ENCODE results near the gene SRRM5. TPM values are rescaled to one million over a fixed set of nuclear protein-coding genes. Genes with fewer than 3 reads are reported as not detected.
"Not testable (repeated sequence)": the region's sequence is repeated elsewhere in the genome, so short reads cannot be mapped to it uniquely, and the experiment has no call there.

SRRM5 gene
- total and polyA plus RNA-seq, 8 donors = 0.06 to 1.3 (median 0.26) TPM; not detected in 2

DNA sequence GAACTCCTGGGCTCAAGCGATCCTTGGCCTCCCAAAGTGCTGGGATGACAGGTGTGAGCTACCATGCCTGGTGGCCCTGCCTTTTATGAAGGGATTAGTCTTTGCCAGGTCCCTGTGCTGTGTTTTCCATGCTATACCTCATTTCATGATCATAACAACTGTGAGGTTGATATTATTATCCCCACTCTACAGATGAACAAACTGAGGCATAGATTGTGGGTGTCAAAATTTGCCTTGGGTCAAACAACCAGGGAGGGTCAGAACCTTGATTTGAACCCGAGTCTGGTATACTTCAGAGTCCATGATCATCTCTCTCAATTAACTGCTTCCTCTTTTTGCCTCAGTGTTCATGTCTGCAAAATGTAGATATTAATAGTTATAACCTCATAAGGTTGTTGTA lies 29.4 kb upstream of the SRRM5 start:
- Histone ChIP-seq H3K4me1 (peaks cover 0 to 8% (median 6%) of the 10 kb centered on the region in 3 donors), H3K4me3 (no peak overlapping the region), H3K36me3 (no peaks in the 10 kb centered on the region), H3K27ac (no peak overlapping the region), H3K9me3 (no peaks in the 10 kb centered on the region), H3K27me3 (no peaks in the 10 kb centered on the region)
- TF ChIP-seq, protein P1, sequence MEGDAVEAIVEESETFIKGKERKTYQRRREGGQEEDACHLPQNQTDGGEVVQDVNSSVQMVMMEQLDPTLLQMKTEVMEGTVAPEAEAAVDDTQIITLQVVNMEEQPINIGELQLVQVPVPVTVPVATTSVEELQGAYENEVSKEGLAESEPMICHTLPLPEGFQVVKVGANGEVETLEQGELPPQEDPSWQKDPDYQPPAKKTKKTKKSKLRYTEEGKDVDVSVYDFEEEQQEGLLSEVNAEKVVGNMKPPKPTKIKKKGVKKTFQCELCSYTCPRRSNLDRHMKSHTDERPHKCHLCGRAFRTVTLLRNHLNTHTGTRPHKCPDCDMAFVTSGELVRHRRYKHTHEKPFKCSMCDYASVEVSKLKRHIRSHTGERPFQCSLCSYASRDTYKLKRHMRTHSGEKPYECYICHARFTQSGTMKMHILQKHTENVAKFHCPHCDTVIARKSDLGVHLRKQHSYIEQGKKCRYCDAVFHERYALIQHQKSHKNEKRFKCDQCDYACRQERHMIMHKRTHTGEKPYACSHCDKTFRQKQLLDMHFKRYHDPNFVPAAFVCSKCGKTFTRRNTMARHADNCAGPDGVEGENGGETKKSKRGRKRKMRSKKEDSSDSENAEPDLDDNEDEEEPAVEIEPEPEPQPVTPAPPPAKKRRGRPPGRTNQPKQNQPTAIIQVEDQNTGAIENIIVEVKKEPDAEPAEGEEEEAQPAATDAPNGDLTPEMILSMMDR (IDR thresholded peaks at IDR 0.05) = no peak
- FAIRE-seq = no peak
- WGBS, 2 donors = 74 to 81% methylated on average over 2 of the region's 2 CpGs
- intact Hi-C loops (cut with DNase I) = no loop called here
- ATAC-seq = no peak
- no peak for DNase-seq

DNA sequence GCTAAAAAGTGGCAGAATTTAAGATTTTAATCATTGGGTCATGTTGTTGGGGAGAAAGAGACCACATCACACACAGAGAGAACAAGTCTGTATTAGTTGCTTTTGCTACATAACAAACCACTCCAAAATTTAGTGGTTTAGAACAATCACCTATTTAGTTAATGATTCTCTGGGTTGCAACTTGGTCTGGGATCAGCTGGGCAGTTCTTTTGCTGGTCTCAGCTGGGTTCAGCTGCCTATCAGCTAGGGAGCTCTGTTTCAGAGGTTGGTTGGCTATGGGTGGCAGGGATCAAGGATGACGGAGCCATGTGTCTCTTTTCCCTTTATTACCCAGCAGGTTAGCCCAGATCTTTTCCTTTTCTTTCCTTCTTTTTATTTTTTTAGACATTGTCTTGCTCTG lies 27.4 kb upstream of the SRRM5 start:
- intact Hi-C loops (cut with DNase I) = no loop called here
- no peak overlapping the region for H3K4me3 ChIP-seq
- WGBS, 2 donors = 36 to 52% methylated on average over 1 of the region's 1 CpG
- TF ChIP-seq, protein P1 (IDR thresholded peaks at IDR 0.05) = no peak
- ATAC-seq (peak; percentile 24 to 70 (median 51)), DNase-seq (no peak), FAIRE-seq (no peak)
- H3K27ac ChIP-seq = peak overlapping the region in 3 of 4 donors; percentile 34 to 60 (median 52)
- no peaks in the 10 kb centered on the region for H3K9me3 ChIP-seq
- no peaks in the 10 kb centered on the region for H3K27me3 ChIP-seq
- peaks cover 0 to 8% (median 6%) of the 10 kb centered on the region in 3 donors for H3K4me1 ChIP-seq
- no peaks in the 10 kb centered on the region for H3K36me3 ChIP-seq

DNA sequence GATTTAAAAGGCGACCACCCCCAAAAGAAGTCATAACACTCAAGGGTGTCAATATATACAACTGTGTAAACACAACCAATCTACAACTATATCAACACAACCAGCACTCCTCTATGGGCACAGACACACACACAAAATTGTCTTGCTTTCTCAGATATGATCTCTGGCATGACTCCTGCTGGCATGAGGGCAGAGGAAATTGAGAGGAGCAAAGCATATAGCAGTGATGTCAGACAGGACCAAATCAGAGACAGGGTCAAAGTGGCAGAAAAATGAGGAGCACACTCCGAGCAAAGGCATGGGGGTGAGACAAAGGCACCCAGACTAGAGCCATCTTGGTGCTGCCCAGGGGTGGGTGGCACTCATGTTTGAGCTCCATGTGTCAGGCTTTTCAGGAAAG lies 25.5 kb upstream of the SRRM5 start:
- H3K9me3 ChIP-seq = no peaks in the 10 kb centered on the region
- no peaks in the 10 kb centered on the region for H3K36me3 ChIP-seq
- H3K27ac ChIP-seq = no peak overlapping the region
- H3K4me3 ChIP-seq = no peak overlapping the region
- no peaks in the 10 kb centered on the region for H3K27me3 ChIP-seq
- intact Hi-C loops (cut with DNase I) = no loop called here
- TF ChIP-seq, protein P1 (IDR thresholded peaks at IDR 0.05) = no peak
- peaks cover 0 to 8% (median 6%) of the 10 kb centered on the region in 3 donors for H3K4me1 ChIP-seq
- WGBS, 2 donors = 80 to 89% methylated on average over 2 of the region's 2 CpGs
- no peak for FAIRE-seq
- ATAC-seq = no peak
- DNase-seq = no peak

DNA sequence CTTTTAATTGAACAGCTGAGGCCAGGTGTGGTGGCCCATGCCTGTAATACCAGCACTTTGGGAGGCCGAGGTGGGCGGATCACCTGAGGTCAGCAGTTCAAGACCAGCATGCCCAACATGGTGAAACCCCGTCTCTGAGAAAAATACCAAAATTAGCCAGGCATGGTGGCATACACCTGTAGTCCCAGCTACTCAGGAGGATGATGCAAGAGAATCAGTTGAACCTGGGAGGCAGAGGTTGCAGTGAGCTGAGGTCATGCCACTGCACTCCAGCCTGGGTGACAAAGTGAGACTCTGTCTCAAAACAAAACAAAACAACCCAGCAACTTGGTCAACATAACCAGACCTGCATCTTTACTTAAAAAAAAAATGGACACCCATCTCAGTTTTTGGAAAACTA lies 24.9 kb upstream of the SRRM5 start:
- ATAC-seq; H3K27ac ChIP-seq; H3K4me1 ChIP-seq; H3K27me3 ChIP-seq; intact Hi-C loops (cut with DNase I); H3K4me3 ChIP-seq; DNase-seq; FAIRE-seq; H3K36me3 ChIP-seq; H3K9me3 ChIP-seq: not testable (repeated sequence)
- 94 to 99% methylated on average over 3 of the region's 3 CpGs for WGBS, 2 donors

DNA sequence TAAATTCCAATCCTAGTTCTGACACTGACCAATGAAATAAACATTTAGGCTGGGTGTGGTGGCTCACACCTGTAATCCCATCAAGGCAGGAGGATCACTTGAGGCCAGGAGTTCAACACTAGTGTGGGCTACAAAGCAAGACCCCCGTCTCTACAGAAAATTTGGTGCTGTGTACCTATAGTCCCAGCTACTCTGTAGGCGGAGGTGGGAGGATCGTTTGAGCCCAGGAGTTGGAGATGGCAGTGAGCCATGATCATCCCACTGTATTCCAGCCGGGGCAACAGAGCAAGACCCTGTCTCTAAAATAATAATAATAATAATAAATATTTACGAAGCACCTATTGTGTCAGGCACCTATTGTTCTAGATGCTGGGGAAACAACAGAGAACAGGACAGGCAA lies 22.6 kb upstream of the SRRM5 start:
- ATAC-seq = no peak
- Histone ChIP-seq H3K27ac (no peak overlapping the region), H3K27me3 (no peaks in the 10 kb centered on the region), H3K4me1 (peaks cover under 1 to 8% (median 2%) of the 10 kb centered on the region in 3 donors), H3K4me3 (no peak overlapping the region), H3K9me3 (no peaks in the 10 kb centered on the region), H3K36me3 (peaks cover 0 to 15% (median 7%) of the 10 kb centered on the region in 3 donors)
- FAIRE-seq = no peak
- TF ChIP-seq, protein P1 (IDR thresholded peaks at IDR 0.05) = no peak
- DNase-seq = no peak
- intact Hi-C loops (cut with DNase I) = no loop called here
- 84 to 90% methylated on average over 5 of the region's 5 CpGs for WGBS, 2 donors

Data from pancreas (tissue), 10 donors.